Stimulated activated CD8-positive, alpha-beta memory T cell treated with anti-CD3 and anti-CD28 coated beads, Interleukin-7, amount 100 ng/mL, for 4 hours (primary cell): Measurements from ENCODE around the gene DIP2C.

ENCODE experiments used
- DNase-seq, 2 donors: peaks; one replicate each; pipeline ENCODE4 v3.0.0-alpha.2; 2020; ENCODE audit warnings: low read depth in 2 of 2

DIP2C gene

DNA sequence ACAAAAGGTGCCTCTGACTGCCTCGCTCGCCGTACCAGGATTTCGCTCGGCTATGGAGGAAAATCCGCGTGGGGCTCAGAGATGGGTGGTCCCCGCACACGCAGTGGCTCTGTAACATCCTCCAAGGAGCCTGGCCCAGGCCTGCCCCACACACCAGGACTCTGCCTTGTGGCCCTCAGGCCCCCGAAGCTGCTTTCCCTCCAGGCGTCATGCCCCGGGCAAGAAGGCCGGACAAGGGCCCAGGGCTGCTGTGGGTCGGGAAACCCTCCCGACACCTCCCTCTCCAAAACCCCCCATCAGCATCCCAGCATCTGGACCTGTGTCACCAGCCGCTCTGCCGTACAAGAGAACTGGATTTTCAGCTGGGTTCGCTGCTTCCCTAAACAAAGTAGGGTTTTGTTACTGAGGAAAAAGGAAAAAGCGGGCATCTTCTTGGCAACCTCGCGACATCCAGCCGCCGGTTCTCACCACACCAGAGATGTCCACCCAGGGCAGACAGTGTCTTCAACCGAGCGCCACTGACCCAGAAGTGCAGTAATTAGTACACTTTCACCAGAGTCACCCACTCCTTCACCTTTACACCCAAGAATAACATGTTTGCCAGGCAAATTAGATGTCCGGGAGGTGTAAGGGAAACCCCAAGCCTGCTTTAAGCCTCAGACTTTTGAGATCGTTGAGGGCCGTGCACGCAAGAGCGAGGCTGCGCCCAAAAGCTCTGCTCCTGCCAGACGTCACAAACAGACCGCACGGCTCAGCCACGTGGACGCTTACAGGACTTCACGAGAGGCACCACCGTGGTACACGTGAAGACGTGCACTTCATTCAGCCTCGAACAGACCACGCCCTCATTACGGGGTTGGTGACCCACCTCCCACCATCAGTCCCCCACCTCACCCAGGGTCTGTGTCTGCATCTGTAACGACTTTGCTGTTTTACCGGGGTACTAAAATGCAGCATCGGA is 62.2 kb downstream of the DIP2C start:
- no peak for DNase-seq

DNA sequence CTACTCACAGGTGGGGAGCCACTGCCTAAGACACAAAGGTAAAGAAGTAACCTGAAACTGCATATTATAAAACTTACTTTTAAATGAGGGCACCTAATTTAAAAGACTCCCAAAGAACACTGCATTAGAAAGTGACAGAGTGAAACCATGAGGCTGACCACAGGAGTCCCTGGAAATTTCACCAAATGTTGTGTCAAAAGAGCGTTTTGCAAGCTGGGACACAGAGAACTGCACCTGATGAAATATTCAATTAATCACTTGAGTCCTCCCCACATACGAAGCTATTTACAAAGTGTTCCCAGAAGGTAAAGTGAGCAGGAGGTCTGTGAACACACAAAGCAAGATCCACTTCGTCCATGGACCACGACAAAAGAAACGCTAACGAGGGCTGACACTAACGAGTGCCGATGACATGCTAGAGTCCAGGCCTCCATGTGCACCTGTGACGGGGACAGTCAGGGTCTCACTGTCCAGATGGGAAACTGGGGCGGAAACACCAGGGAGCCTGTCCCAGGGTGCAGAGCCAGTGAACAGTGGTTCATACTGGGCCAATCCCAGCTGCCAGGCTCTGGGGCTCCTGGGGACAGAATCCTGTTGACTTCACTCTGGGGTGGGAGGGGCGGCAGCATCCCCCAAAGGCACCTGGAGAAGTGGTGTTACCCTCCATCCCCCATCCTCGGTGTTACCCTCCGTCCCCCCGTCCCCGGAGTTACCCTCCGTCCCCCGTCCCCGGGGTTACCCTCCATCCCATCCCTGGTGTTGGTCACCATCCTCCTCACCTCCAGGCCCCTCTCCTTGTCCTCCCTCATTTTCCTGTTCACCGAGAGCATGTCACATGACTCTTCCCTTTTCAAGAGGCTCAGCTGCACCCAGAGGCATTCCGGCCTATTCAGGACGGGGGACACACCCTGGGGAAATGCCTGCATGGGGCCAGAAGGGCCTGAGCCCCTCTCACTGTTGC is 63.4 kb downstream of the DIP2C start:
- no peak for DNase-seq

DNA sequence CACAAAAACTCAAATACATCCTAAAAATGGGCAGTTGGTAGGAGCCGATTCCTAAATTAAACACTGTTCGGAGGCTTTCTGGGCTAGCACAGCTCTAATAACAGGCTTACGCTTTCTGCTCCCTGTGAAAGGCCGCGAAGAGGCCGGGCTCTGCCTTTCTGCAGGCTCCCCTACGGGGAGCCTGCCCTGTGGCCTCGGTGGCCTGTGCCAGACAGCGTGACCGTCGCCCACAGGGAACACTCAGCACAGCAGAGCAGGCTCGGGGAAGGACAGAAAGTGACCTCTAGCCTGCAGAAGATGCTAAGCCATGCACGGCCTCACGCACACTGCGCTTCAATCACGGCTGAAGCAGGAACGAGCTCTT is 64.2 kb downstream of the DIP2C start:
- no peak for DNase-seq

DNA sequence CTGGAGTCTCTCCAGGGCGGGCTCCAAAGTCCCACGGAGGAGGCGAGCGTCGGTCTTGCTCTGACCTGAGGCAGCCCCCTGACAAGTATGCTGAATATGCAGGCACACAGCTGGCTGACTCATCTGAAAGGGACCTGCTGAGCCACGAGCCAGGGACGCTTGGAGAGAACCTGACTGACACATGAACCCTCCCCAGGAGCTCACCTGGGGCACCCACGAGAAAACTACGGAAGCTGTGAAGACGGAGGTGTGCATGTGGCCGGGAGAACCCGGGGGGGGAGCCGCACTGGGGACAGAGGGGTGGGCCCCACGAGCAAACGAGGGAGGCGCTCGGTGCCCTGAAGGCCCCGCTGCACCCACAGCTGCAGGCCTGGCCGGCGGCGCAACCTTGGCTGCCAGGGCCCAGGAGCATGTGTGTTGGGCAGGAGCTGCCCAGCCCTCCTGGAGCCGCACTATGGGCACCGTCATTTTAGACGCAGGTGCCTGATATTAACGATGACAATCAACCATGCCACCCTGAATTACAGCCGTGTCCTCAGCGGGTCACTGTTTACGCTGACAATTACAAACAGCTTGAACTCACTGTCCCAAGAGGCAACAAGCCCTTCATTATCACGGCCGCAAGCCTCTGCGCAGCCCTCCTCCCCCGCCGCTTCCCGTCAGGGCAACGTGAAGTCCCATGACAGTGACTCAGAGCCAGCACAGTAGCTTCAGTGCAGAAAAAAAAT is 64.7 kb downstream of the DIP2C start:
- DNase-seq: no peak

DNA sequence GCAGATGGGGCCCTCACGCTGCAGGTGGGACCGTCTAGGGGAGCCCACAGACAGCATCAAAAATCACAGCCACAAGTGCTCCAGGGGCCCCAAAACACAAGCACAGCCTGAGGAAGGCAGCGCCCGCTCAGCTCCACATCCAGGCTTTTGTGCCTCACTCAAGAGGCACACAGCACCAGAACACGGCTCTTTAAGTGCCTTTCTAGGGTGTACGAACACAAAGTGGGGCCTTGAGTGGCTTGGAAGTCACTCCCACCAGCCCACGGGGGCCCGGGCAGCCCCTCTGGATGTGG is 65.2 kb downstream of the DIP2C start:
- no peak for DNase-seq

DNA sequence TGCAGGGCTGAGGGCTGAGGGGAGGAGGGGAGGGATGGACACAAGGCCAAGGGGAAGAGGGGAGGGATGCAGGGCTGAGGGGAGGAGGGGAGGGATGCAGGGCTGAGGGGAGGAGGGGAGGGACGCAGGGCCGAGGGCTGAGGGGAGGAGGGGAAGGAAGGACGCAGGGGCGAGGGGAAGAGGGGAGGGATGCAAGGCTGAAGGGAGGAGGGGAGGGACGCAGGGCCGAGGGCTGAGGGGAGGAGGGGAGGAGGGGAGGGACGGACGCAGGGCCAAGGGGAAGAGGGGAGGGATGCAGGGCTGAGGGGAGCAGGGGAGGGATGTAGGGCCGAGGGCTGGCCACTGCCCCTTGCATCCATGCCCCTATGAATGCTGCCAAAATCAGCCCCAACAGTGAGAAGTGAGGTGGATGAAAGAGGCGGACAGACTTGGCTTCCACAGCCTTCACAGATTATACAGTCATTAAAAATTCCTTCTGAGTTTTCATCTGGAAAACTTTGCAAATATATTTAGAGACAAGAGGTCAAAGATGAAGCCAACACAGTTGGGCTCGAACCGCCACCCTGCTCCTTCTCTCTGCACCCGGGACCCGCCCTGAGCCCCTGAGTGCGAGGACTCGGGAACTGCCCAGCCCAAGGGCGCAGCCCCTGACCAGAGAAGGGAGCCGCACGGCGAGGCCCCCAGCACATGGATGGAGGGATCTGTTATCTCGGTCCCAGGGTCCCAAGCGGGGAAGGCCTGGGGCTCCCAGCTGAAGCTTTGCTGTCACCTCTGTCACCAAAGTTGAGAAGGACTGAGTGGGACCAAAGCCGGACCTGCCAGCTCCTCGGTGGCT is 65.8 kb downstream of the DIP2C start:
- no peak for DNase-seq

DNA sequence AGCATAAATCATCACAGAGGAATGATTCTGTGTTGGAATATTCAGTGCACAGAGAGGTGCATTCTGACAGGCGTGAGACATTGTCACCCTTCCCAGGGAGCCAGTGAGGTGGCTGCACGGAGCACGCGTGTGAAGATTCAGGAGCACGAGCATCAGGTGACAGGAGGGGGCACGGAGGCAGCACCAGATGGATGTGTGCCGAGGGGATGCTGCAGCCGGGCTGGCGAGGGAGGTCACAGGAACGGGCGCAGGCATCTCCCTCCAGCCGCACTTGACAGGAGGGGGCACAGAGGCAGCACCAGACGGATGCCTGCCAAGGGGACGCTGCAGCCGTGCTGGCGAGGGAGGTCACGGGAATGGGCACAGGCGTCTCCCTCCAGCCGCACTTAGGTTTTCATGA is 66.5 kb downstream of the DIP2C start:
- no peak for DNase-seq

DNA sequence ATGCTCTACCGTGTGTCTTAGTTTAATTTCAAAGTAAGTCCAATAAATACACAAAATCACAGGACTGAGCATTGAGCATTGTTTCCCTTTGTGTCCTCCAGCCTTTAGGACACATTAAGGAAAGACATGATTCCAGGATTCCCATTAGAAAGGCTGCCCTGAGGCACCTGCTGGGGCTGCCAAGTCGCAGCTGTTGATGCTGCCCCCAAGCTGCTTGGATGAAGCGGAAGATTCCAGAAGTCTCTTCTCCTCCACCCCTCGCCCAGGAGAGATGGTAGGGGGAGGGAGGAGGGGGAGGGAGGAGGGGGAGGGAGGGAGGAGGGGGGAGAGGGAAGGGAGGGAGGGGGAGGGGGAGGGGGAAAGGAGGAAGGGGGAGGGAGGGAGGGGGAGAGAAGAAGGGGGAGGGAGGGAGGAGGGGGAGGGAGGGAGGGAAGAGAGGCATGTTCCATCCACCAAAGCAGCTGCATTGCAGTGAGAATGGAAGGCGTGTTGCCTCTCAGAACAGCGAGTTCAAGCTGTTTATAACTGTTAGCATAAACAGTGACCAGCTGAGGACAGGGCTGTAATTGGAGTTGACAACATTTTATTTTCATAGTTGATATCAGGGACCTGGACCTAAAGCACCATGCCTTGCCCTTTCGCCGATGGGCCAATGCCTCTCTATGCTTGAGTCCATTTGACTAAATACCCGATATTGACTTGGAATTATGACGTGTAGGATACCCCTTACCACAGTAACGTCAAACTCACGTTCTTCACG is 67.3 kb downstream of the DIP2C start:
- no peak for DNase-seq

DNA sequence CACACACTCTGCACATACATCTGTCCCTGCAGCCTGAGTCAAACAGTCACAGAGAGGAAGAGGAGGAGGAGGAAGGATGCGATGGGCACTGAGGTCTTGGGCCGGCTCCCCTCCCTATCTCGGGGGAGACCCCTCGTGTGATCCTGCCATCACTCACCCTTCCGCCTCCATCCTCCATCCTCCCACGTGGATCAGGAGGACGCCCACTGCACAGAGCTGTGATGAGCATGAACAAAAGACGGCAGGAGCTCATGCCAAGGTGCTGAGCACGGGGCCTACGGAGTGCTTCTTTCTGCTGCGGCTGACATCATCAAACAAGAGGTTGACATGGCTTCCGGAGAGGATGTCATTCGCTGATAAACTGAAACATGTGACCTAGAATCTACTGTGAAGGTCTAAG is 68.0 kb downstream of the DIP2C start:
- no peak for DNase-seq

DNA sequence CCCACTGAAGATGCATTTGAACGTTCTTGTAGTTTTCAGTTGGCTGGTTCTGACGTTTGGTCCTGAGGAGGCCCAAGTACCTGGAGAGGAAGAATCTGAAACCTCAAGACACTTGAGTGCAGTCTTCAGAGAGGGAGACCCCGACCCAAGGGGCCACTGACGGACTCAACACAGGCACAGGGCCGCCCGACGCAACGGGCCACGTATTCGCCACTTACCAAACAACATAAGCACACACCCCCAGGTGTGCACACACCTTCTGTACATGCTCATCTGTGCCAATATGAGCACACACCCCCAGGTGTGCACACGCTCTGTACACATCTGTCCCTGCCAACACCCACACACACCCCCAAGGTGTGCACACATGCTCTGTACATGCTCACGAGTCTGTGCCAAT is 68.5 kb downstream of the DIP2C start:
- DNase-seq: no peak

DNA sequence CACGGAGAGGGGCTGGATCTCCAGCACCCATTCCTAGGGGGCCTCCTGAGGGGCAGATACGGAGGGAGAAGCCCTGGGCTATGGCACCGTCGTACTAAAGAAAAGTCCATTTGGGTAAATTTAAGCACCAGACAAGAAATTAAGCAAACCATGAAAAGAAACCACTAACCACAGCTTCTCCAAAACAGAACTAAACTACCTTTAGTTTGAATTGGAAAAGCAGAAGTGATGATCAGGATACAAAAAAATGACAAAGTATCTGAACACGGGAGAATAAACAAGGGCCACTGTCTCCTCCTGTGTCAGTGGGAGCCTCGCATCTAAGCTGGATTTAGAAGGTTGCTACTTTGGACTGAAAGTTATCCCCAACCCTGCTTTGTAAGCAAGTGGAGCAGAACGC is 69.1 kb downstream of the DIP2C start:
- DNase-seq: no peak

DNA sequence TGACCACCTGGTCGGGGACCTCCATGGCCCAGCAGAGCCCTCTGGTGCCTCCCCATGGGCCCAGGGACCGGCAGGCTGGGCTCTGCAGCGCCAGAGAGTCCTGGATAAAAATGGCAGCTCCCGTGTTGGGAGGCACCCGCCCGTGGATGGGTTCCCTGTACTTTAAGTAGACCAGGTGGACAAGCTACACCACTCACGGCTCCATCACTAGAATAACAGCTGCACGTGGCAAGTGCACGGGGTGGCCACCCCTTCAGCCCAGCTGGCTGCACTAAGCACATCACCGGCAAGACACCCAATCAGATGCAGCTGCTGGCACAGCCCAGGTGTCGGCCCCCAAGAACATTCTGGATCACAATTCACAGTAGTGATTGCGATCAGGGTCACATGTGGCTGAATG is 69.8 kb downstream of the DIP2C start:
- DNase-seq: no peak

DNA sequence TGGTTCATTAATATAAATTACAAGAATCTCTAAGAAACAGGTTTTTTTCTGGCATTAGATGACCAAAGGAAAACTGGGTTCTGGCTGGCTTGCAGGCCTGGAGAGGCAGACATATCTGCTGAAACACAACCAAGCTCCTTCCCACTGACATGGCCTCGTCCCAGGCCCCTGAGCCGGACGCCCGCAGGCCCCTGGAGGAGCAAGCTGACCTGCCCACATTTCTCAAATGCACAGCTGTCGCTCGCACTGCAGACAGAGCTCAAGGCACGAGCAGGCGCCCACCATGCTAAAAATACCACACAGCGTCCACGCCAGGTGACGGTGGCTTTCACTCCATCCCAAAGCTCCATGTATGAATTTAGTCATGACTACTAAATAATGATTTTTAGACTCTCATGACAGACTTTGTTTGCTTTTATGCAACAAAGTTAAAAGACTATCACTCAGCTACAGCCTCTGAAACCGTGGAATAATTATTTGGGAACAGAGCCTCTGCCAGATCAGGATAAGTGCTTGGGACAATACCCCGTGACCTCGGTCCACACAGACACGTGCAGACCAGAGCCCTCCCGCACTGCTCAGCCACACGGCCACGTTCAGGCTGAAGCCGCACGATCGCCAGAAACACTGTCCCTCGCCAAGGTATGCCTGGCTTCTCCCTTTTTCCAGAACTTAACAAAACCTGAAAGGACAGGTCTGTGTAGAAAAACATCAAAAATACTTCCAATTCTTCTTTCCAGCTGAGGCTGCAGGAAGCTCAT is 71.1 kb downstream of the DIP2C start:
- no peak for DNase-seq

DNA sequence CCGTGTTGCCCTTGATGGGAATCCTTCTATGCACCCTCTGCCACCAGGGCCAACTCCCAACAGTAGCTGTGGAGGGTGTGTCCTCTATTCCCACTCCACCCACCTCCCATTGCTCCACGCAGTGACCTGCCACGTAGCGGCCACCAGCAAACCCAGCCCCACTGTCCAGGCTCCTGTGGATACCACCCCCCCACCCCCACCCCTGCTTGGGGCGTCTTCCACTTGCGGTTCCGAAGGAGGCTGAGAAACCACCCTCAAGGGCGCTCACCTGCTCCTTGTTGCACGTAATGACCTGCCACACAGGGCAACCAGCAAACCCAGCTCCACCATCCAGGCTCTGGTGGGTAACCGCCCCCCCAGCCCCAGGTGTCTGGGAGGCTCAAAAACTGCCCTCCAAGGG is 72.0 kb downstream of the DIP2C start:
- DNase-seq: no peak

DNA sequence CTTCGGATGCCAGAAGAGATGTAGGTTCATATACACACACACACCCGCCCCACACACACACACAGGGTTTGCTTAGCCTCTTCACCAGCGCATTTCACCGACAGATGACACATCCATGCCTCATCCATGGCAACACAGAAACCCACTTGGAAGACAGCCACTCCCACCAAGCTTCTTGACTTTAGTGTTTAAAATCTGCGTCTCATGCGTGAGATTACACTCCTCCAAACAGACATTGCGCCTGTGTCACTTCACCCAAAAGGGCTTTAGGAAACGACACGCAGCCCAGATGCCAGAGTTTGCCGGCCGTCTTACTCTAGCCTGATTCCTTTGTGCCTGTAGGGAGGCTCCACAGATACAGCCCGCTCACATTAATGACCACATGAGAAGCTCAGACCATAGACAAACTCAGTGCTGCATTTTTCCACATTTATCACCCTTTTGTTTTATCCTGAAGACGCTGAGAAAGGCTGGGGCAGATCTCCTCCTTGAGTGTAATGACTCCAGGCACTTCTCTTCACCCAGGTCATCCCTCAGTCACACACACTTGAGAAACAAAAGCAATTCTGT is 73.8 kb downstream of the DIP2C start:
- DNase-seq: no peak

DNA sequence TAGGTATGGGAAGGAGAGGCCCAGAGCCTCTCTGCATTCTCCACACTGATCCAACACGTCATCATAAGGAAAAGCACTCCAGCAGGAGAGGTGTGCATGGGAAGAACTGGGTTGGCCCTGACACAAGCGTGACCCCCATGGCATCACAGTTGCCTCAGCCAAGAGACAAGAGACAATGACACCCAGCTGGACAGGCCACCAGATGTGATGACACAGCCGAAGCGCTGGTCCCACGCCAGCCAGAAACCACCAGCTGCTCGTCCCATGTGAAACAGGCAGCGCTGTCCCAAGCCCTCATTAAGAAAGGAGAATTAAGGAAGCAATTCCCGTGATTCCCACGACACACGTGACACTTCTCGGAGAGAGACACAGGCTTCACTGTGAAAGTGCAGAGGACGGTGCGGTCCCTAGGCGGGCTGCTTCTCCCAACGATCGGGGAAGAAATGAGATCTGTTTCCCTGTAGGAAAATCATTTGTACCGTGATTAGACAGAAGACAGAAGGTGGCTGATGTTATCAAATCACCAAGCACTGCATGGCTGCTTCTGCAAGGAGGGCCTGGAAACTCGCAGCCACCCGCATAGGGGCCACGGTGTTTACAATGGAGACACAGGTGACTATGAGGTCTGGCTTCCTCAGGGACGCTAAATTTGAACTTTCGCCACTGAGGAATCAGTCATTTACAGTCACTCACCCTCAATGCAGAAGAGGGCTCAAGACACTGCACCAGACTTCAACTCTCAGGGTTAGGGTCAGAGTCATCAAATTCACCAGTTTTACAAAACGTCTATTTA is 74.5 kb downstream of the DIP2C start:
- DNase-seq: no peak

DNA sequence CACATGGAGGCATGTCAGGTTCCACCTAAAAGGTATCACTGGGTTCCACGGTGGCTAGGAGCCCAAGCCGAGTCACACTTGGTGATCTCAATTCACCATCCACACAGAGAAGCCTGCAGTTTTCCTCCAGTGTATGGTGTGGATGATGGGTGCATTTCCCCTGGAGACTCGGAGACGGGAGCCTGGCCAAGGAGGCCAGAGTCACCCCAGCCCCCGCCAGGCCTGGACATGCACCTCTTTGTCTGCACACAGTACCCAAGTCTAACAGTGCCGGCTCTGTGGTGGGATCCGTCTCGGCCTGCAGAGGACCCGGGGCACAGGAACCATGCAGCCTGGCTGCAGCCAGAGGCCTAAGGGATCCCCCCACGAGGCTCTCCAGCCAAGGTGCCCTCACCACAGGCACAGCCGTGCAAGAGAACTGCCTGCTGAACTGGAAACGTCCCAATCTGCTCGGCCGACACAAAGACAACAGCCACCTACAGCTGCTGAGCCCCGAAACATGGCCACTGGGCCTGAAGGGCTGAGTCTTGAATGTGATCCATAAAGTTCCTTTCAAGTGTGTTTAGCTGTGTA is 75.2 kb downstream of the DIP2C start:
- no peak for DNase-seq
